HepG2 (cell line): ENCODE data around the gene SIRT5. TPM values are rescaled to one million over a fixed set of nuclear protein-coding genes. Genes with fewer than 3 reads are reported as not detected.

Experiments
- BRCA1 ChIP-seq: sonication (generic); formaldehyde crosslinking; IDR thresholded peaks from 2 replicates; pipeline ENCODE4 v1.4.0; 2020; ENCODE audit warnings: missing genetic modification reagents
- FOSL1 ChIP-seq: sonication (generic); formaldehyde crosslinking; IDR thresholded peaks from 2 replicates; pipeline ENCODE4 v1.9.0; 2021; ENCODE audit warnings: missing genetic modification reagents, borderline replicate concordance
- GPBP1L1 ChIP-seq: sonication (generic); formaldehyde crosslinking; IDR thresholded peaks from 2 replicates; pipeline ENCODE4 v1.5.0; 2020; ENCODE audit warnings: mild to moderate bottlenecking, missing genetic modification reagents
- HNF4A ChIP-seq: sonication (generic); formaldehyde crosslinking; IDR thresholded peaks from 2 replicates; pipeline ENCODE4 v1.4.0; 2020; ENCODE audit warnings: missing genetic modification reagents
- IRF9 ChIP-seq: sonication (generic); formaldehyde crosslinking; IDR thresholded peaks from 2 replicates; pipeline ENCODE4 v1.8.0; 2022; ENCODE audit warnings: missing genetic modification reagents, mild to moderate bottlenecking, borderline replicate concordance
- KLF16 ChIP-seq, 2 experiments: sonication (generic) in 1 of 2; formaldehyde crosslinking in 1 of 2; IDR thresholded peaks; 2 replicates each; pipeline versions ENCODE4 v1.6.1 to v1.8.0; 2016 to 2023; ENCODE audit warnings: missing genetic modification reagents in 2 of 2, missing compliant biosample characterization in 1 of 2
- KLF9 ChIP-seq: IDR thresholded peaks from 2 replicates; pipeline ENCODE4 v1.6.1; 2016; ENCODE audit warnings: low read depth
- LCORL ChIP-seq, 2 experiments: fragments of 450-650 bp in 1 of 2; sonication (generic) in 1 of 2; formaldehyde crosslinking in 1 of 2; IDR thresholded peaks; 2 replicates each; pipeline versions ENCODE4 v1.5.0 to v1.6.1; 2017 to 2020; ENCODE audit warnings: antibody characterized with exemption in 1 of 2, missing genetic modification reagents in 1 of 2
- NFIB ChIP-seq: sonication (generic); formaldehyde crosslinking; IDR thresholded peaks from 2 replicates; pipeline ENCODE4 v1.9.0; 2021; ENCODE audit warnings: missing genetic modification reagents, mild to moderate bottlenecking, borderline replicate concordance
- RFXANK ChIP-seq: IDR thresholded peaks from 2 replicates; pipeline ENCODE4 v1.6.1; 2016
- ZBTB3 ChIP-seq: sonication (generic); formaldehyde crosslinking; IDR thresholded peaks from 2 replicates; pipeline ENCODE4 v1.4.0; 2020; ENCODE audit warnings: low read depth, mild to moderate bottlenecking, moderate library complexity, missing genetic modification reagents, borderline replicate concordance
- ZFP37 ChIP-seq: sonication (generic); formaldehyde crosslinking; IDR thresholded peaks from 2 replicates; pipeline ENCODE4 v1.4.0; 2020; ENCODE audit warnings: missing genetic modification reagents, borderline replicate concordance
- ZKSCAN8 ChIP-seq: IDR thresholded peaks from 2 replicates; pipeline ENCODE4 v1.6.1; 2016; ENCODE audit warnings: borderline replicate concordance, missing genetic modification reagents, missing compliant biosample characterization
- ZNF205 ChIP-seq: IDR thresholded peaks from 2 replicates; pipeline ENCODE4 v1.6.1; 2018; ENCODE audit warnings: missing biosample characterization, missing genetic modification reagents
- ZNF225 ChIP-seq: sonication (generic); formaldehyde crosslinking; IDR thresholded peaks from 2 replicates; pipeline ENCODE4 v1.4.0; 2020; ENCODE audit warnings: mild to moderate bottlenecking, missing genetic modification reagents
- ZNF383 ChIP-seq: sonication (generic); formaldehyde crosslinking; IDR thresholded peaks from 2 replicates; pipeline ENCODE4 v1.4.0; 2020; ENCODE audit warnings: missing genetic modification reagents, mild to moderate bottlenecking, borderline replicate concordance
- ZNF512 ChIP-seq: sonication (generic); formaldehyde crosslinking; IDR thresholded peaks from 2 replicates; pipeline ENCODE4 v1.4.0; 2020; ENCODE audit warnings: mild to moderate bottlenecking, missing genetic modification reagents
- ZNF552 ChIP-seq: sonication (generic); formaldehyde crosslinking; IDR thresholded peaks from 2 replicates; pipeline ENCODE4 v1.9.0; 2022; ENCODE audit warnings: missing genetic modification reagents, mild to moderate bottlenecking, borderline replicate concordance
- ZNF562 ChIP-seq: sonication (generic); formaldehyde crosslinking; IDR thresholded peaks from 2 replicates; pipeline ENCODE4 v1.8.0; 2022; ENCODE audit warnings: missing genetic modification reagents, borderline replicate concordance
- ZNF670 ChIP-seq: sonication (generic); formaldehyde crosslinking; IDR thresholded peaks from 2 replicates; pipeline ENCODE4 v1.8.0; 2022; ENCODE audit warnings: mild to moderate bottlenecking, missing genetic modification reagents, borderline replicate concordance
- ZNF75D ChIP-seq: sonication (generic); formaldehyde crosslinking; IDR thresholded peaks from 2 replicates; pipeline ENCODE4 v1.8.1; 2023; ENCODE audit warnings: missing genetic modification reagents, mild to moderate bottlenecking, borderline replicate concordance
- ZNF766 ChIP-seq: sonication (generic); formaldehyde crosslinking; IDR thresholded peaks from 2 replicates; pipeline ENCODE4 v1.5.0; 2020; ENCODE audit warnings: missing genetic modification reagents, borderline replicate concordance
- ZNF770 ChIP-seq: sonication (generic); formaldehyde crosslinking; IDR thresholded peaks from 2 replicates; pipeline ENCODE4 v1.5.0; 2020; ENCODE audit warnings: mild to moderate bottlenecking, missing genetic modification reagents
- polyA plus RNA-seq, 8 experiments: library from polyadenylated mRNA; depleted of rRNA in 3 of 8; stranded (reverse) in 7 of 8; unstranded in 1 of 8; fragments of >200 nt; fragmentation: Illumina TruSeq in 4 of 8; extraction: Trizol in 4 of 8; gene quantifications; 2 replicates each; pipeline versions ENCODE4 v1.2.1 to v1.2.3, GENCODE V29; 2011 to 2016; ENCODE audit warnings: low read depth in 4 of 8, missing spikeins in 1 of 8, mixed read lengths in 1 of 8; ENCODE audit not compliant: insufficient read depth in 1 of 8
- total RNA-seq, 5 experiments: library from RNA; depleted of rRNA; stranded (reverse); fragments of >200 nt; fragmentation: Illumina TruSeq; extraction: Trizol; gene quantifications; 2 replicates each; pipeline ENCODE4 v1.2.3, GENCODE V29; 2016; ENCODE audit warnings: low read depth in 1 of 5

The SIRT5 gene
- total and polyA plus RNA-seq, 2 of the 13 experiments (the other 11 are each of a cell fraction or from before 2014, with no cell fraction given) = 14.1 to 16.6 TPM

GRCh38 chr6:13604546-13605416, 30.4 kb downstream of the SIRT5 start (continued):
- TF ChIP-seq IRF9 = no peak
- 0 out of 2 replicates have a peak, but pooled peaks have one; percentile 20 for TF ChIP-seq BRCA1 (CRISPR knock-in tag)
- no peak for TF ChIP-seq NFIB
- TF ChIP-seq ZNF766 (CRISPR knock-in tag) = peak; percentile 93
- TF ChIP-seq ZNF552 (CRISPR knock-in tag) = no peak
- peak; percentile 82 for TF ChIP-seq ZNF205 (CRISPR knock-in tag)
- 0 out of 2 replicates have a peak, but pooled peaks have one; percentile 82 for TF ChIP-seq ZFP37 (CRISPR knock-in tag)
- TF ChIP-seq ZNF512 (CRISPR knock-in tag) = no peak
- TF ChIP-seq ZNF225 (CRISPR knock-in tag) = no peak
- TF ChIP-seq ZKSCAN8 (CRISPR knock-in tag) = peak; percentile 98
- TF ChIP-seq KLF16 (CRISPR knock-in tag; IDR thresholded peaks at IDR 0.05) = peak in 1 of 2 experiments; percentile 24; a peak in 1 of 4 replicates
- TF ChIP-seq FOSL1 (CRISPR knock-in tag) = peak; percentile 63; the same call in 1 of the 2 replicates
- peak; percentile 90; the same call in 1 of the 2 replicates for TF ChIP-seq ZBTB3 (CRISPR knock-in tag)
- peak; percentile 45; the same call in 1 of the 2 replicates for TF ChIP-seq ZNF383 (CRISPR knock-in tag)
- no peak for TF ChIP-seq ZNF562
- TF ChIP-seq ZNF75D = no peak
- TF ChIP-seq LCORL (IDR thresholded peaks at IDR 0.05) = peak; percentile 99
- TF ChIP-seq LCORL (CRISPR knock-in tag; IDR thresholded peaks at IDR 0.05) = peak; percentile 99
- no peak; the same call in 1 of the 2 replicates for TF ChIP-seq RFXANK
- TF ChIP-seq KLF9 (CRISPR knock-in tag) = peak; percentile 89
- no peak for TF ChIP-seq ZNF670 (CRISPR knock-in tag)
- no peak for TF ChIP-seq ZNF770 (CRISPR knock-in tag)
- peak; percentile 100 for TF ChIP-seq HNF4A
- TF ChIP-seq GPBP1L1 (CRISPR knock-in tag) = no peak
